Liver (tissue), 3 donors: ENCODE data around the gene SLC8A1.

ENCODE experiments used
- ATF3 ChIP-seq: IDR thresholded peaks from 2 replicates; pipeline ENCODE4 v1.6.1; 2016; ENCODE audit warnings: antibody characterized with exemption
- CTCF ChIP-seq: fragments of 150-350 bp; IDR thresholded peaks from 2 replicates; pipeline ENCODE4 v1.5.1; 2017; ENCODE audit warnings: improper control_type of control experiment, low read depth, low read length; ENCODE audit not compliant: missing input control
- EGR1 ChIP-seq, 2 donors: IDR thresholded peaks; 2 replicates each; pipeline ENCODE4 v1.6.1; 2016 to 2018; ENCODE audit warnings: antibody characterized with exemption in 2 of 2, low read depth in 2 of 2
- FOXA1 ChIP-seq: IDR thresholded peaks from 2 replicates; pipeline ENCODE4 v1.6.1; 2016; ENCODE audit warnings: antibody characterized with exemption
- GABPA ChIP-seq, 2 donors: IDR thresholded peaks in 1 of 2; conservative IDR thresholded peaks in 1 of 2; 2 replicates each; pipeline ENCODE4 v1.6.1; 2016; ENCODE audit warnings: antibody characterized with exemption in 2 of 2, mild to moderate bottlenecking in 1 of 2, moderate library complexity in 1 of 2
- HNF4G ChIP-seq: IDR thresholded peaks from 2 replicates; pipeline ENCODE4 v1.6.1; 2016; ENCODE audit warnings: antibody characterized with exemption
- MAX ChIP-seq: IDR thresholded peaks from 2 replicates; pipeline ENCODE4 v1.6.1; 2016; ENCODE audit warnings: antibody characterized with exemption
- RAD21 ChIP-seq, 2 donors: IDR thresholded peaks; 2 replicates each; pipeline ENCODE4 v1.6.1; 2016; ENCODE audit warnings: antibody characterized with exemption in 2 of 2, mild to moderate bottlenecking in 2 of 2
- REST ChIP-seq: IDR thresholded peaks from 2 replicates; pipeline ENCODE4 v1.6.1; 2016; ENCODE audit warnings: antibody characterized with exemption, mild to moderate bottlenecking
- TAF1 ChIP-seq: conservative IDR thresholded peaks from 2 replicates; pipeline ENCODE4 v1.6.1; 2016; ENCODE audit warnings: antibody characterized with exemption, mild to moderate bottlenecking
- YY1 ChIP-seq: IDR thresholded peaks from 2 replicates; pipeline ENCODE4 v1.6.1; 2016; ENCODE audit warnings: antibody characterized with exemption, mild to moderate bottlenecking
- ZBTB33 ChIP-seq: IDR thresholded peaks from 2 replicates; pipeline ENCODE4 v1.6.1; 2016; ENCODE audit warnings: antibody characterized with exemption
- donor health status: healthy.
- donor health status: healthy.

- TF ChIP-seq CTCF: no peak
- TF ChIP-seq GABPA (IDR thresholded peaks at IDR 0.05 in 1 of 2, conservative IDR thresholded peaks at IDR 0.05 in 1 of 2): no peak
- TF ChIP-seq REST: no peak
- no peak for TF ChIP-seq ZBTB33
- TF ChIP-seq YY1: no peak
- no peak for TF ChIP-seq MAX
- TF ChIP-seq EGR1 (IDR thresholded peaks at IDR 0.05; ENCODE audit: low read depth in 2 of 2): no peak
- no peak for TF ChIP-seq FOXA1
- no peak for TF ChIP-seq RAD21 (IDR thresholded peaks at IDR 0.05)
- TF ChIP-seq HNF4G: no peak
- TF ChIP-seq TAF1: no peak
- TF ChIP-seq ATF3: no peak
These were observed 19.2 kb upstream of the SLC8A1 start for GRCh38 chr2:40470822-40471813.
